Stimulated activated CD4-positive, alpha-beta T cell treated with anti-CD3 and anti-CD28 coated beads, Interleukin-4, amount 100 ng/mL, for 1 hour (primary cell): ENCODE measurements around the gene NT5DC2.

ENCODE experiments used
- DNase-seq: peaks from one replicate; pipeline ENCODE4 v3.0.0-alpha.2; 2020

The NT5DC2 gene

GRCh38 chr3:52524258-52524751, 9.4 kb downstream of the NT5DC2 start:
- DNase-seq = no peak

- no peak for DNase-seq
Measured at GRCh38 chr3:52523386-52524257, 10.0 kb downstream of the NT5DC2 start.

GRCh38 chr3:52522651-52523251, 10.9 kb downstream of the NT5DC2 start:
- no peak for DNase-seq

GRCh38 chr3:52521881-52522650, 11.6 kb downstream of the NT5DC2 start:
- DNase-seq = no peak

- DNase-seq = no peak
Measured at GRCh38 chr3:52521488-52521824, 12.2 kb downstream of the NT5DC2 start.

GRCh38 chr3:52520716-52521487, 12.8 kb downstream of the NT5DC2 start:
- no peak for DNase-seq

- no peak for DNase-seq
Measured at GRCh38 chr3:52520141-52520667, 13.5 kb downstream of the NT5DC2 start.

- no peak for DNase-seq
Measured at GRCh38 chr3:52519445-52520140, 14.1 kb downstream of the NT5DC2 start.

GRCh38 chr3:52518723-52519444, 14.8 kb downstream of the NT5DC2 start:
- no peak for DNase-seq

- DNase-seq = no peak
Measured at GRCh38 chr3:52517796-52518722, 15.6 kb downstream of the NT5DC2 start.

- no peak for DNase-seq
Measured at GRCh38 chr3:52516509-52517195, 17.0 kb downstream of the NT5DC2 start.

- no peak for DNase-seq
Measured at GRCh38 chr3:52515192-52515591, 18.5 kb downstream of the NT5DC2 start.

GRCh38 chr3:52514576-52514975, 19.1 kb downstream of the NT5DC2 start:
- DNase-seq = no peak

- no peak for DNase-seq
Measured at GRCh38 chr3:52513281-52513680, 20.4 kb downstream of the NT5DC2 start.

GRCh38 chr3:52512727-52513126, 20.9 kb downstream of the NT5DC2 start:
- DNase-seq = no peak

GRCh38 chr3:52512105-52512504, 21.6 kb downstream of the NT5DC2 start:
- DNase-seq = no peak

- no peak for DNase-seq
Measured at GRCh38 chr3:52511509-52511908, 22.1 kb downstream of the NT5DC2 start.

GRCh38 chr3:52509753-52510328, 23.8 kb downstream of the NT5DC2 start:
- DNase-seq = no peak

GRCh38 chr3:52507359-52507758, 26.3 kb downstream of the NT5DC2 start:
- no peak for DNase-seq
